ENCODE results near the gene KCNQ4.

KCNQ4 gene

GRCh38 chr1:40793617-40794016 is 10.0 kb downstream of the KCNQ4 start:
- no peak overlapping the region for H3K4me2 ChIP-seq (ENCODE audit: low read length)
- H3K27me3 ChIP-seq (ENCODE audit: control insufficient read depth, insufficient read depth, low read length): peaks cover 36% of the 10 kb centered on the region
- H3K9me3 ChIP-seq (replicated peaks; ENCODE audit: low read length): no peaks in the 10 kb centered on the region

DNA sequence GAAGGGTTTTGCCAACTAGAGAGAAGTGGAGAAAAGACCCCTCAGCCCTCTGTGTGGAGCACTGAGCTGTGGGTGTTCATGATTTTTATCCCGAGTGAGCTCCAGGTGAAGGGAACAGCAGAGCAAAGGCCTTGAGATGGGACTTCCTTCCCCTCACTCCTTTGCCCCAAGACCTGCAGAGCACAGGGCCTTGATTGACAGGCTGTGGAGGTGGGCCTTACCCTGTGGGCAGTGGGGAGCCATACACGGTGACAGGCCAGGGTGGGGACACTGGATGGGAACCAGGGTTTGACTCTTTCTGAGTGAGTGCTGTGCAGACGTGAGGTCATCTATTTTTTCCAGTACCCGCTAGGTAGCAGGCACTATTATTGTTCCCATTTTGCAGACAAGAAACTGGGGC is 10.5 kb downstream of the KCNQ4 start:
- Histone ChIP-seq H3K4me2 (ENCODE audit: low read length) (no peak overlapping the region), H3K9ac (ENCODE audit: low read depth, low read length) (no peak overlapping the region), H3K36me3 (ENCODE audit: insufficient read depth, low read length) (no peaks in the 10 kb centered on the region), H3K4me1 (ENCODE audit: control insufficient read depth, insufficient read depth, low read length) (peaks cover 11% of the 10 kb centered on the region), H3K9me3 (replicated peaks; ENCODE audit: low read length) (no peaks in the 10 kb centered on the region), H3K4me3 (ENCODE audit: low read length) (no peak overlapping the region), H3K27me3 (ENCODE audit: control insufficient read depth, insufficient read depth, low read length) (peaks cover 35% of the 10 kb centered on the region)

More at GRCh38 chr1:40793617-40794016, 10.0 kb downstream of the KCNQ4 start:
- peaks cover 11% of the 10 kb centered on the region for H3K4me1 ChIP-seq (ENCODE audit: control insufficient read depth, insufficient read depth, low read length)
- H3K9ac ChIP-seq (ENCODE audit: low read depth, low read length): no peak overlapping the region
- no peaks in the 10 kb centered on the region for H3K36me3 ChIP-seq (ENCODE audit: insufficient read depth, low read length)
- H3K4me3 ChIP-seq (ENCODE audit: low read length): no peak overlapping the region

DNA sequence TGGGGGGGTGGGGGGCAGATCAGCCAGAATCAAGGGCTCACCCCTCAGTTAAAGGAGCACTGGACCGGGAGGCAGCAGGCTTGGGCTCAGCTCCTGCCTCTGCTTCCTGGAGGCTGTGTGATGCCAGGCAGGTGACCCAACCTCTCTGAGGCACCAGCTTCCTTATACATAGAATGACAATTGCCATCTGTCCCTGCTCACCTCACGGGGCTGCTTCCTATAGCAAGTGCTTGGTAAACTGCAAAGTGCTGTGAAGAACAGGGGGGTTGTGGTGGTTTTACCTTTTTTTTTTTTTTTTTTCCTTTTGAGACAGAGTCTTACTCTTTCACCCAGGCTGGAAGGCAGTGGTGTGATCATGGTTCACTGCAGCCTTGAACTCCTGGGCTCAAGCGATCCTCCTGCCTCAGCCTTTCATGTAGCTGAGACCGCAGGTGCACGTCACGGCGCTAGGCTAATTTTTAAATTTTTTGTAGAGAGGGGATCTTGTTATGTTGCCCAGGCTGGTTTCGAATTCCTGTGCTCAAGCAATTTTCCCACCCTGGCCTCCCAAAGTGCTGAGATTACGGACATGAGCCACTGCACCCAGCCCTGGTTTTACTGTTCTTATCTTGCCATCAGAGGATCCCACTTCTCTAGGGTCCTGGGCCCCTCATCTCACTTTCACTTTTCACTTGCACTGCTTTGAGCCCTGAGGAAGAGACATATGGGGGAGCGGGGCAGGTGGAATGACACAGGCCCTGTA is 11.6 kb downstream of the KCNQ4 start:
- peaks cover 11% of the 10 kb centered on the region for H3K4me1 ChIP-seq (ENCODE audit: control insufficient read depth, insufficient read depth, low read length)
- no peak overlapping the region for H3K9ac ChIP-seq (ENCODE audit: low read depth, low read length)
- no peaks in the 10 kb centered on the region for H3K9me3 ChIP-seq (replicated peaks; ENCODE audit: low read length)
- H3K4me3 ChIP-seq (ENCODE audit: low read length): no peak overlapping the region
- peaks cover 31% of the 10 kb centered on the region for H3K27me3 ChIP-seq (ENCODE audit: control insufficient read depth, insufficient read depth, low read length)
- no peaks in the 10 kb centered on the region for H3K36me3 ChIP-seq (ENCODE audit: insufficient read depth, low read length)
- no peak overlapping the region for H3K4me2 ChIP-seq (ENCODE audit: low read length)

GRCh38 chr1:40795811-40796586 is 12.4 kb downstream of the KCNQ4 start:
- no peak overlapping the region for H3K4me3 ChIP-seq (ENCODE audit: low read length)
- no peaks in the 10 kb centered on the region for H3K9me3 ChIP-seq (replicated peaks; ENCODE audit: low read length)
- peaks cover 32% of the 10 kb centered on the region for H3K27me3 ChIP-seq (ENCODE audit: control insufficient read depth, insufficient read depth, low read length)
- no peaks in the 10 kb centered on the region for H3K36me3 ChIP-seq (ENCODE audit: insufficient read depth, low read length)
- peaks cover 11% of the 10 kb centered on the region for H3K4me1 ChIP-seq (ENCODE audit: control insufficient read depth, insufficient read depth, low read length)
- H3K4me2 ChIP-seq (ENCODE audit: low read length): no peak overlapping the region
- H3K9ac ChIP-seq (ENCODE audit: low read depth, low read length): no peak overlapping the region

- Histone ChIP-seq H3K27me3 (ENCODE audit: control insufficient read depth, insufficient read depth, low read length) (peaks cover 27% of the 10 kb centered on the region), H3K9me3 (replicated peaks; ENCODE audit: low read length) (no peaks in the 10 kb centered on the region), H3K4me2 (ENCODE audit: low read length) (peak overlapping the region; percentile 21), H3K9ac (ENCODE audit: low read depth, low read length) (peak overlapping the region; percentile 8), H3K4me3 (ENCODE audit: low read length) (no peak overlapping the region), H3K36me3 (ENCODE audit: insufficient read depth, low read length) (no peaks in the 10 kb centered on the region), H3K4me1 (ENCODE audit: control insufficient read depth, insufficient read depth, low read length) (peaks cover 15% of the 10 kb centered on the region)
Observed at GRCh38 chr1:40796939-40797667, 13.5 kb downstream of the KCNQ4 start.

DNA sequence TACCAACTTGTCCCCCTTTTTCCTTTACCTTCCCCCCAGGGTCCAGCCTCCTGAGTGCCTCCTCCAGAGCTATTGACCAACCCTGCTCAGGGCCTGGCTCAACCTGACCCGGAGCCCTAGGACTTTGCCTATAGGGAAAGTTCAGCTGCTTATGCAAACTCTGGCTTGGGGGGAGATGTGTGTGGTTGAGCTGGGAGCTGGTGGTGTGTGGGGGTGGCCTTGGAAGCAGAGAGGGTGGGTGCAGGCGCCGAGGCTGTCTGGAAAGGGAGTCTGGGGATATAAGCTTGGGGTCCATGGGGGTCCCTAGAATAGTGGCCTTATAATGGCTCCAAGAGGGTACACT is 14.1 kb downstream of the KCNQ4 start:
- no peak overlapping the region for H3K4me3 ChIP-seq (ENCODE audit: low read length)
- H3K9me3 ChIP-seq (replicated peaks; ENCODE audit: low read length): no peaks in the 10 kb centered on the region
- H3K9ac ChIP-seq (ENCODE audit: low read depth, low read length): peak overlapping the region; percentile 8
- peaks cover 16% of the 10 kb centered on the region for H3K4me1 ChIP-seq (ENCODE audit: control insufficient read depth, insufficient read depth, low read length)
- H3K27me3 ChIP-seq (ENCODE audit: control insufficient read depth, insufficient read depth, low read length): peaks cover 24% of the 10 kb centered on the region
- H3K36me3 ChIP-seq (ENCODE audit: insufficient read depth, low read length): no peaks in the 10 kb centered on the region
- H3K4me2 ChIP-seq (ENCODE audit: low read length): peak overlapping the region; percentile 21

DNA sequence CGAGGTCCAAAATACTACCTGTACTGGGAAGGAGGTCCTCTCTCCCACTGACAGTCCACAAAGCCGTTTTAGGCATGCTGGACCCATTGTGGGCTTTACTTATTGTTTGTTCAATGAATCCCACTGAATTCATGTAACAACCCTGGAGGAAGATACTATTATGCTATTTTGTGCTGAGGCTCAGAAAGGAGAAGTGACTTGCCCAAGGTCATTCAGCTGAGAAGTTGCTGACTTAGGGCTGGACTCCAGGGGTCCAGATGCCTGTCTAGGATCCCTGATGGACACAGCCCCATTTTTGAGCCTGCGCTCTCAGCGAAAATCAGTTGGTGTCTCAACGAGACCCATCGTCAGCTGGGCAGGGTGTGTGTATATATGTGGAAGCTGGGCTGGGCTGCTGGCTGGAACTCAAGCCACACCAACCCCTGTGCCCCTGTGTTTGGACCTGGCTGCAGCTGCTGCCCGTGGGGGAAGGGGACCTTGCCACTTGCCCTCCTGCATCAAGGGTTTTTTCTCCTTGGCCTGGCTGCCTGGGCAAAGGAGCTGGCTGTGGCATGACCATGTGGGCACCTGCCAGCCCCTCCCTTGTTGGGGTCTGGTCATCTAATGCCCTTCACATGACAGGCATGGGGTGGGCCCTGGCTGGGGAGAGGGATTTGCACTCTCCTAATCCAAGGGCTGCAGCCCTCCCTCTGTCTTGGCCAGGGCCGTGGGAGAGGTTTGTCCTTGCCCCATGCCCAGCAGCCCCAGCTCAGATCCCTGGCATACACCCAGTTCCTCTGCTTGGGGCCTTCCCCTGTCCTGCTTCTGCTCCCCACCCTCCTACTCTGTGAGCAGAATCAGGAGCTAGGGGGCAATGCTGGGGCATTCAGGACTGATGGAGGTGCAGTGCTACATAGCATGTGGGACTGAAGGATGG is 15.0 kb downstream of the KCNQ4 start:
- no peak overlapping the region for H3K4me2 ChIP-seq (ENCODE audit: low read length)
- H3K36me3 ChIP-seq (ENCODE audit: insufficient read depth, low read length): no peaks in the 10 kb centered on the region
- H3K27me3 ChIP-seq (ENCODE audit: control insufficient read depth, insufficient read depth, low read length): peaks cover 17% of the 10 kb centered on the region
- peaks cover 16% of the 10 kb centered on the region for H3K4me1 ChIP-seq (ENCODE audit: control insufficient read depth, insufficient read depth, low read length)
- no peak overlapping the region for H3K9ac ChIP-seq (ENCODE audit: low read depth, low read length)
- no peak overlapping the region for H3K4me3 ChIP-seq (ENCODE audit: low read length)
- H3K9me3 ChIP-seq (replicated peaks; ENCODE audit: low read length): no peaks in the 10 kb centered on the region

DNA sequence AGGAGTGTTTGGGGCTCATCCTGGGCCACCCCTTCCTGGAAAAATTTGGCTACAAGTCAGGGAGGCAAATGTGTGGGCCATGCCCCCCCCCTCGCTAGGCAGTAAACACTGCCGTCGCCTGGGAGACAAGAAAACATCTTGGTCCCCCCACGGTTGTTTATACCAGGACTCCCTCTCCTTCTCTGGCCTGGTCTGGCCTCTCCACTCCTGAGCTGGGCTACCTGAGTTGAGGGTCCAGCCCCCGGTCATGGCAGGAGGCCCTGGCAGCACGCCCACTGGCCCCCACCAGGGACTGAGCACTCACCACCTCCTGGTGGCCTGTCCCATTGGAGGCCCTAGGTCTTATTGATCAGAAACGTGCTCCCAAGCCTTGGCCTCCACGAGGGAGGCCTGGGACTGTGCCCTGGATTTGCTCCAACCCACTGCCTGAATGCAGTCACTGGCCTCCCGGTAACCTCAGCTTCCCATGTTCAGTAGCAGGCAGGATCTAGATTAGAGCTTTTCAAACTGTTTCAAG is 15.8 kb downstream of the KCNQ4 start:
- Histone ChIP-seq H3K4me3 (ENCODE audit: low read length) (no peak overlapping the region), H3K4me2 (ENCODE audit: low read length) (no peak overlapping the region), H3K9ac (ENCODE audit: low read depth, low read length) (no peak overlapping the region), H3K4me1 (ENCODE audit: control insufficient read depth, insufficient read depth, low read length) (peaks cover 16% of the 10 kb centered on the region), H3K9me3 (replicated peaks; ENCODE audit: low read length) (no peaks in the 10 kb centered on the region), H3K36me3 (ENCODE audit: insufficient read depth, low read length) (no peaks in the 10 kb centered on the region), H3K27me3 (ENCODE audit: control insufficient read depth, insufficient read depth, low read length) (peaks cover 11% of the 10 kb centered on the region)

DNA sequence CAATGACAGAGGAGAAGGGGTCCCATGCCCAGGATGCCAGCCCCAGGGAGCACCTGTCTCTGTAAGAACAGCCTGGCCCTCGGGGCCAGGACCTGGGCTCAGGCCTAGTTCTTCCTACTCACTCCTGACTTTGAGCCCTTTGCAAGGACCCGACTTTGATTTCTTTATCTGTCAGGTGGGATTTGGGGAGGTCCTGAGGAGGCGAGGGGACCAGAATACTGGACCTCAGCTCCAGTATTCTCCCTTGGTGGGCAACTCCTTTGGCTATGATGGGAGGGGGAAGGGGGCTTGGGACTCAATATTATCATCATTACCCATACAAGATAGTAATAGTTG is 18.1 kb downstream of the KCNQ4 start:
- peak overlapping the region; percentile 84 for H3K4me2 ChIP-seq (ENCODE audit: low read length)
- peak overlapping the region; percentile 61 for H3K9ac ChIP-seq (ENCODE audit: low read depth, low read length)
- no peaks in the 10 kb centered on the region for H3K9me3 ChIP-seq (replicated peaks; ENCODE audit: low read length)
- H3K36me3 ChIP-seq (ENCODE audit: insufficient read depth, low read length): no peaks in the 10 kb centered on the region
- peaks cover 16% of the 10 kb centered on the region for H3K4me1 ChIP-seq (ENCODE audit: control insufficient read depth, insufficient read depth, low read length)
- H3K4me3 ChIP-seq (ENCODE audit: low read length): peak overlapping the region; percentile 66
- peaks cover 18% of the 10 kb centered on the region for H3K27me3 ChIP-seq (ENCODE audit: control insufficient read depth, insufficient read depth, low read length)

- Histone ChIP-seq H3K36me3 (ENCODE audit: insufficient read depth, low read length) (no peaks in the 10 kb centered on the region), H3K4me3 (ENCODE audit: low read length) (peak overlapping the region; percentile 66), H3K4me2 (ENCODE audit: low read length) (peak overlapping the region; percentile 84), H3K4me1 (ENCODE audit: control insufficient read depth, insufficient read depth, low read length) (peaks cover 15% of the 10 kb centered on the region), H3K9ac (ENCODE audit: low read depth, low read length) (peak overlapping the region; percentile 61), H3K9me3 (replicated peaks; ENCODE audit: low read length) (no peaks in the 10 kb centered on the region), H3K27me3 (ENCODE audit: control insufficient read depth, insufficient read depth, low read length) (peaks cover 23% of the 10 kb centered on the region)
Observed at GRCh38 chr1:40802078-40802741, 18.6 kb downstream of the KCNQ4 start.

Measured in skeletal muscle satellite cell (primary cell).